Esophagus mucosa (tissue), 1 donor: ENCODE data around the gene COQ9. TPM values are rescaled to one million over a fixed set of nuclear protein-coding genes. Genes with fewer than 3 reads are reported as not detected.
"Not testable (repeated sequence)": the region's sequence is repeated elsewhere in the genome, so short reads cannot be mapped to it uniquely, and the experiment has no call there.

Experiments used
- ATAC-seq: fragments of 200-7000 bp; cut with Tn5 transposase; one replicate; pipeline ENCODE4 v1.9.1; 2020
- total RNA-seq: library from RNA; stranded (reverse); gene quantifications from one replicate; pipeline ENCODE4 v1.2.4, GENCODE V29; 2023
- donor health status: DM: yes; HTN: yes; CAD: no.

Gene COQ9, protein sequence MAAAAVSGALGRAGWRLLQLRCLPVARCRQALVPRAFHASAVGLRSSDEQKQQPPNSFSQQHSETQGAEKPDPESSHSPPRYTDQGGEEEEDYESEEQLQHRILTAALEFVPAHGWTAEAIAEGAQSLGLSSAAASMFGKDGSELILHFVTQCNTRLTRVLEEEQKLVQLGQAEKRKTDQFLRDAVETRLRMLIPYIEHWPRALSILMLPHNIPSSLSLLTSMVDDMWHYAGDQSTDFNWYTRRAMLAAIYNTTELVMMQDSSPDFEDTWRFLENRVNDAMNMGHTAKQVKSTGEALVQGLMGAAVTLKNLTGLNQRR
- 44.6 TPM for total RNA-seq

DNA sequence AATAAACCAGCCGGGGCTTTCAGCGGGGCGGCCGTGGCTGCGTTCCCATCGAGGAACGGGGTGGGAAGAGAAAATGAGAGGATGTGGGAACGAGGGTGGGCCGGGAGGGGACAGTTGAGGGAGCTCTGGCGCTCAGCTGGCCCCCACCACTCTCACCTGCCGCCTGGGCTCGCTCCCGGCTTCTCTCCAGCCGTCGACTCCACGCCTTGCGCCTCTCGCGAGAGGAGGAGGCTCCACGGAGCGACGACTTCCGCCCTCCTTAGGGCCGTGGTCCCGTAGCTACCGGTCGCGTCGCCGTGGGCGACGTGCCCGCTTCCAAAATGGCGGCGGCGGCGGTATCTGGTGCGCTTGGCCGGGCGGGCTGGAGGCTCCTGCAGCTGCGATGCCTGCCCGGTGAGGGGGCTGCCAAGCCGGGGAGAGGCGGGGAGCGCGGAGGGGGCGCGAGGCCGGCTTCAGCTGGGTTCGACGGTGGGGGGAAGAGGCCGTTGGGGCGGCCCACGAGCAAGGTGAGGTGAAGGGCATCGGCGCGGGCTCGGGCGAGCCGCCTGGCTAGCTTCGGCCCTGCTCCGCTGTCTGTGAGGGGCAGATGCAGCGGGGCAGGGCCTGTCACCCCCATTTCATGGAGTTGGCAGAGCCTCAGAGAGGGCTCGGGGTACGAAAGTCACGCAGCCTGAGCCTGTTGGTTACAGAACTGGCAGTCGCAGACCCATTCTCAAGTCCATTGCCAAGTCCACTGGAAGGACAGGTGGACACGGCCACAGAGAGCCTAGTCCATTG lies at the start of gene COQ9, which contains the start of gene CIAPIN1:
COQ9 (plus strand) TSS at position 294 of the 777 bp plus-strand sequence; CDS start at position 321, 27 bp downstream.
CIAPIN1 (minus strand) TSS at position 200 of the 777 bp plus-strand sequence. CDS start 6,457 bp downstream, outside the sequence.
- peak; percentile 99 for ATAC-seq

DNA sequence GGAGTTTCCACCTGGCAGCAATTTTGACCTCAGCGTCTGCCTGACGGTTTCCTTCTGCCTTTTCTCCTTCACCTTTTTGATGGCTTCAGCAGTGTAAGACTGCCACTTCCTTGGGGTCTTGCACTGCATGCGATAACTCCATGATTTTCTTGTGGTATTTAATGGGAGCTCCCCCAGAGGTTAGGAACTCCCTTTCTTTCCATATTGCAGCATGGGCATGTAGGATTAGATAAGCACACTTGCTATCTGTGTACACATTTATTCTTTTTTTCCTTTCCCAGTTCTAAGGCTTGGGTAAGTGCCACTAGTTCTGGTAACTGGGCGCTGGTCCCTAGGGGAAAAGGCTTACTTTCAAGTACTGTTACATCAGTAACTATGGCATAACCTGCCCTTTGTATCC lies 49.8 kb upstream of the COQ9 start:
- ATAC-seq: not testable (repeated sequence)

DNA sequence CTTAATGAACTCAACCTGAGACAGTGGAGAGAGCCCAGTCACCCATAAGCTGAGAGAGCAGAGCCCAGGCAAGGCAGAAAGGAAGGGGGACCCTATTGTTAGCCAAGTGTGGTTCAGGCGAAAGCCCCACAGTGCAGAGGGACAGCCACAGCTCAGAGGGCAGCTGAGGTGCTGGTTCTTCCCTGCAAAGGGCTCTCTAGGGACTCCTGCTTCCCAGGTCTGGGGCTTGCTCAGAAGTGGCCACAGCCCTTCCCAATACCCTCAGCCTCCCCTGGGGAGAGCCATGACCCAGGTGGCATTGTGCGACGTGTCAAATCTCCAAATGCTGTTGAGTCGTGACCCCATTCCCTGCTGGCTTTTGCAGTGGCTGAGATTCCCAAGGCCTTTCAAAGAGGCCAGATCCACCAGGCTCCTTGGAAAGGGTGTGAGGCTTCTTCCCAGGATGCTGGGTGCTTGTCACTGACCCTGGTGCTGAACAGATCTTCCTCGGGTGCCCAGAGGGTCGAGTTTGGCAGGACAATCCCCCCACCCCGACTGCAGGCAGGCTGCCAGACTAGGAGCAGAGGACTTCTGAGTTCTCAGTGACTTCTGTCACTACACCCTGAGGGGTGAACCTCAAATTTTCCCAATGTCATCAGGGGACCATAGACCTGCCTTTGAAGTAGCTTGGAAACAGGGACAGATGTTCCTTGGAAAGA lies 45.2 kb upstream of the COQ9 start:
- peak; percentile 34 for ATAC-seq

DNA sequence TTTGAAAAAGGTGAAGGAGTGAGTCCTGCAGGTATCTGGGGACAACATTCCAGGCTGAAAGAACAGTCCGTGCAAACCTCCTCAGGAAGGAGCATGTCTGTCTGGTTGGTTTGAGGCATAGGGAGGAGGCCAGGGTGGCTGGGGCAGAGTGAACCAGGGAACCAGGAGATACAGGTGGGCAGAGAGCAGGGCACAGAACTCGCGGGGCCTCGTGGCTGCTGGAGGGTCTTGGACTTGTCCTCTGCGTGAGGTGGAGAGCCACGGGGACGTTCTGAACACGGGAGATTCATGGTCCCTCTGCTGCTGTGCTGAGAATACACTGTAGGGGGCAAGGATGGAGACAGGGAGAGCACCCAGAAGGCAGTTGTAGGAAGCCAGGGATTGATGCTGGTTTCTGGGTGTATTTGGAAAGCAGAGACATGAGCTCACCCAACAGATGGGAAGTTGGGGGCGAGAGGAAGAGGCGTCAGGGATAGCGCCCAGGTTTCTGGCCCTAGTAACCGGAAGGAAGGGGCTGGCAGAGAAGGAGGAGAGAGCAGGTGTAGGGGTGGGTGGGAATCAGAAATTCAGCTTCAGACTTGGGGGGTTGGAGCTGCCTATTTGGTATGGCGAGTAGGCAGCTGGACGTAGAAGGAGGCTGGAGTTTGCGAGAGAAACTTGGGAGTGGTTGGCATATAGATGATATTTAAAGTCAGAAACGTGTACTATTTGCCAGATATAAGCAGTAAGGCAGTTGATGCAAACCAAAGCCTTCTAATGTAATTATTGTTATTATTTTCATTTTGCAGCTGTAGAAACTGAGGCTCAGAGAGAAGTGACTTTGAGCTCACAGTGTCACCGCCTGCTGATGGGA lies 43.1 kb upstream of the COQ9 start, which contains the start of gene CCL17:
CCL17 (plus strand) TSS at position 803 of the 853 bp plus-strand sequence. CDS start 9,166 bp downstream, outside the sequence.
- ATAC-seq: no peak

DNA sequence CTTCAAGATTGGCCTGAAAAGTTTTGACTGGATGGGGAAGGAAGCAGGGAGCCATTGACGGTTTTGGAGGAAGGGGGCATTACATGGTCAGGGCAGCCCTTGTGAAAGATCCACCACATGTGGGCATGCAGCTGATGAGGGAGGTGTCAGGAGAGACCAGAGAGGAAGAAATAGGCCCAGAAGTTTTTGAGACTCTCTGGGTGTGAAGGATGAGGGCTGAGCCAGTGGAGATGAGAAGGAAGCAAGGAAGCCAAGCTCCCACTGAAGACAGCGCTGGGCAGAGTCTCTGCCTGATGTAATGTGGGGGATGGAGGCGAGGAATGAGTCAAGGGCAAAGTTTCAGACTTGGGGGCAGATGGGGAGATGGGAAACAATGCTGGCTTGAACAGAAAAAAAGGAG lies 42.2 kb upstream of the COQ9 start:
- ATAC-seq: no peak

DNA sequence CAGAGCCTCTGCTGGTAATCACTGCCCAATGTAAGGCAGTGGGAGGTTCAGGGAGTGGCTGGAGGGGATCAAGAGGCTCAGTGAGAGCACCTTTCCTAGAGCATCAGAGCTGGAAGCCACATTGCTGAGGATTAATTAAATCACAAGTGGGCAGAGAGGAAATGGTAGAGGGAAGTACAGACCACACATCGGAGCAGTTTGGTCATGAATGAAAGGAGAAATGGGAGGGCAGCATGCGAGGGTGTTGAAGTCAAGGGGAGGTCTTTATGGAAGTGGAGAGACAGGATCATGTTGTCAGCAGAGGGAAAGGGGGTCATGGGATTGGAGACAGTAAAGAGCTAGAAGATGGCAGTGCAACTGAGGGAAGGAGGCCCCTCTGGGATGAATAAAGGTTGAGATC lies 40.4 kb upstream of the COQ9 start:
- peak; percentile 31 for ATAC-seq

DNA sequence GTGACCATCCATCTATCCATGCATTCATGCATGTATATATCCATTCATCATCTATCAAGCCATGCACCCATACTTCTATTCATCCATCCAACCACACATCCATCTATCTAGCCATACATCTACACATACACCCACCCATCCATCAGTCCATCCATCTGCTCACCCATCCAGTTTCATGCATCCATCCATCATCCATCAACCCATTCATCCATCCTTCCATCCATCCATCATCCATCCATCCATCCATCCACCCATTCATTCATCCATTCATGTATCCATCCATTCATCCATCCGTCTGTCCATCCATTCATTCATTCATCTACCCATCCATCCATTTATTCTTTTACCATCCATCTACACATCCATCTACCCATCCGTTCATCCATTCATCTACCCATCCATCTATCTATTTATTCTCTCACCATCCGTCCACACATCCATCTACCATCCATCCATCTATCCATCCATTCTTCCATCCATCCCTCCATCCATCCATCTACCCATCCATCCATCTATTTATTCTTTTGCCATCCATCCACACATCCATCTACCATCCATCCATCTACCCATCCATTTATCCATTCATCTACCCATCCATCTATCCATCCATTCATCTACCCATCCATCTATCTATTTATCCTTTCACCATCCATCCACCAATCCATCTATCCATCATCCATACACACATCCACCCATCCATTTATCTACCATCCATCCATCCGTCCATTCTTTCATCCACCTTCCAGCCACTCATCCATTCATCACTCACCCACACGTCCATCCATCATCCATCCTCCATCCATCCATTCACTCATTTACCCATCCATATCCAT lies 39.5 kb upstream of the COQ9 start:
- no peak for ATAC-seq

DNA sequence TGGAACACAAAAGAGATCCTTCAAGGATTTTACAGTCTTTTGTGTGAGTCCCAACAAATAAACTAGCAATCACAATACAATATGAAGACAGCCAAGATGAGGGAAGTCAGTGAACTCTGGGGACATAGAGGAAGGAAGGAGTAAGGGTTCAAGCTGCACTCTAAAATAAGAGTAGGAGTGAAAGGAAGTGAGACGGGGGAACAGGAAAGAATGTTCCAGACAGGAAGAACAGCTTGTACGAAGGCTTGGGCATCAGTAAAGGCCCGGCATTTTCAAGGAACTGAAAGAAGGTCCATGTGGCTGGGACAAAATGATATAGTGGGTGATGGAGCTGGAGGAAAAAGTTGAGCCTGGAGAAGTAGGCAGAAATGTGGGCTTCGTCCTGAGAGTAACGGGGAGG lies 38.2 kb upstream of the COQ9 start:
- no peak for ATAC-seq

DNA sequence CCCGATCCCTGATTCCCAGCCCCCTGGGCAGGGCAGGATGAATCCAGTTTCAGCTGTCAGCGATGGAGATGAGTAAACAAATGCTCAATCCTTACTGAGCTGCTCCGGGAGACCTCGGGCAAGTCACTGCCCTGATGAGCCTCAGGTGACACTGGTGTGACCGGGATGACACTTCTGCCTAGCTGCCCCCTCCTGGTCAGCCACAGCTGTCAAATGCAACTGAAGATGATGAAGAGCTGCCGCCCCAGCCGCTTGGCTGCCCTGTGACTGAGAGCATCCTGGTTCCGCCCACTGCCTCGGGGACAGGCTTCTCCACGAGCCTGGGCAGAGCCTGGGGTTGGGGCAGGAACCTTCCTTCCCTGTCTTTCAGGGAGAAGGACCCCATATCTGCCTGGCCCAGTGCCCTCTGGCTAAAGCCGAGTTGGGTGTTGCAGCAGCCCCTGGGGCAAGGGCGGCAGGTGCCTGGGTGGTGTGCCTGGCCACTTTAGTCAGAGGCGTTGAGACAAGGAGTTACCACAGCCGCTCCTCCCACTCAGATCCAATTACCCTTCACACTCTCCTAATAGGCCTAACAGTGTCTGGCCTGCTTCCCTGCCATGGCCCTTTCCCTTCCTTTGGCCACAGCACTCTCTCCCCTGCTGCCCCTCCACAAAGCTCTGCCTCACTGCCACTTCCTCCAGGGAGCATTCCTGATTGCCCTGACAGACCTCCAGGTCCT lies 37.2 kb upstream of the COQ9 start:
- peak; percentile 40 for ATAC-seq

DNA sequence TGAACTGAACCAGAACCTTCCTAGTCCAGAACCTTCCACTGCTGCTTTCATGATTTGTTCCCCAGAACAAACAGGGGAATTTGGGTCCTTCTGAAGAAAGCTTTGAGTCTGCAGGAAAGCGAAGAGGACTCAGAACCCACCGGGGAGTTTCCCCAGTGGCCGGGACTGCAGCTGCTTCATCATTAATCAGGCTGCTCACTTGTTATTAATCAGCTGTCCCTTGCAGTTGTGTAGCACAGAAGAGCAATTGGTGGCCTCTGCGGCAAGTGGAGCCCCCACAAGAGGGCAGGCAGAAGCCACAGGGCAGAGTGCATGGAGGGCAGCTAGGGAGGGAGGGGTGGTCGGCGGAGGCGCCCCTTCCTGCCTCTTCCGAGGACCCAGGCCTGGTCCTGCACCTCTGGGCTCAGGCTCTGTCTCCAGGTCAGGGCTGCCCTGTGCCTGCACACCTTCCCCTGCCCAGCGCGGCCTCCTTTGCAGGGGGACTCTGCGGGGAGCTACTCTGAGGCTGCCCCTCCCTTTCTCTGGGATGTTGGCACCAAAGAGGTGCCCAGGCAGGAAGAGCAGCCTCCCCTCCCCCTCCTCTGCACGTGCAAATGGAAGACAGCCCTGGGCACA lies 35.8 kb upstream of the COQ9 start:
- ATAC-seq: no peak

DNA sequence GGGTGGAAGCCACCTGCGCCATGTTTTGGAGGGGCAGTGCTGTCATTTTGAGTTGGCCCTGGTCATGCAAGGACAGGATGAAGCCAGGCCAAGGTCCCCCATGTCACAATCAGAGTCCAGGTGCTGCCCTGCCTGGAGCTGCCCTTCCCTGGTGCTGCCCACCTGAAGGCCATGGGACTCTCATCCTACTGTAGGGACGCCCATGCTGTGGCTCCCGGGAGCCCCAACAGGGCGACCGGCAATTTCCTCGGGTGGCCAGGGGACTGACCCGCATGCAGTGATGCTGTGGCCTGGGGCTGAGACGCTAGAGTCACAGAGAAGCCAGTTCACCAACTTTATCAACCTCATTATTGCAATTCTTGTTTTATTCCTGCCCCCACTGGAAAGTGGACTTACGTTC lies 34.7 kb upstream of the COQ9 start:
- ATAC-seq: no peak

DNA sequence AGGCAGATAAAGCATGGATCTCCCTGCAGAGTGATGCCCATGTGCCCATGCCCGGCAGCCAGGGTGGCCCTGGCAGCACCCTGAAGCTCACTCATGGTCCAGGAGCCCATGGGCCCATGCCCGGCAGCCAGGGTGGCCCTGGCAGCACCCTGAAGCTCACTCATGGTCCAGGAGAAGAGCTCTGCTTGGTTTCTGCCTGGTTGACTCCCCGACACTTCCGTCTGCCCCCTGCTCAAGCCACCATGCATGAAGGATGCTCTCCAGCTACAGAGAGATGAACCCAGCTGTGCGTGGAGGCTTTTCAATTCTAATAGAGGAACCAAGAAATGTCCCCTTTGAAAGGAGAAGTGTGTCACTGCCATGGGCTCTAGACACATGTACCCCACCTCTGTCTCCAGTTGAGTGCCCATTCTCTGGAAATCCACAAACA lies 34.0 kb upstream of the COQ9 start:
- peak; percentile 5 for ATAC-seq

DNA sequence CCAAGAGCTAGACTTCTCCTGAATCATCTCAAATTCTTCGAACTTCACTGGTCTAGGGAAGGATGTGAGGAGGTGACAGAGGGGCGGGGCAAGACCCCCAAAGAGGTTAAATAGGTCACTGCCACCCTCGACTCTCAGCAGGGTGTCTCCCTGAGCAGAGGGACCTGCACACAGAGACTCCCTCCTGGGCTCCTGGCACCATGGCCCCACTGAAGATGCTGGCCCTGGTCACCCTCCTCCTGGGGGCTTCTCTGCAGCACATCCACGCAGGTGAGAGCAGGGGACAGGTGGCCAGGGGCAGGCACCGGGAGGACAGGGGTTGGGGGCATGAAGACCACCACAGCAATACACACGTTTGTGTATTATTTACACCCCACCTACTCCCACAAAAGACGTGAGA lies 33.5 kb upstream of the COQ9 start:
- no peak for ATAC-seq

DNA sequence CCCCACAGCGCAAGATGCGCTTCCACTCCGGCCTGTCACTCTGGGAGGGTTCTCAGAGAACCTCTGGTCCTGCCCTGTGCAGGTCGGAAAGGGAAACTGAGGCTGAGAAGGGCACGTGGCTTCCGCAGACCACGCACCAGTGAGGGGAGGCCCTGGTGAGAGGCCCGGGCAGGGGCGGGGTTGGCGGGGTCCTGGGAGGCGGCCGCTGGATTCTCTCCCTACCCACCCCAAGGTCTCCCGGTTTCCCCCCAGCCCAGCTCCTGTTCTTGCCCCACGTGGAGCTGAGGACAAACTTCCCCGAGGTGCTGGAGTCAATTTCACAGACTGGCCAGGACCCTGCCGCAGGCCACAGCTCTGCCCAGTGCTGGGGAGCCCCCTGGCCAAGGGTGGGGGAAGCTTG lies 31.2 kb upstream of the COQ9 start:
- ATAC-seq: no peak

DNA sequence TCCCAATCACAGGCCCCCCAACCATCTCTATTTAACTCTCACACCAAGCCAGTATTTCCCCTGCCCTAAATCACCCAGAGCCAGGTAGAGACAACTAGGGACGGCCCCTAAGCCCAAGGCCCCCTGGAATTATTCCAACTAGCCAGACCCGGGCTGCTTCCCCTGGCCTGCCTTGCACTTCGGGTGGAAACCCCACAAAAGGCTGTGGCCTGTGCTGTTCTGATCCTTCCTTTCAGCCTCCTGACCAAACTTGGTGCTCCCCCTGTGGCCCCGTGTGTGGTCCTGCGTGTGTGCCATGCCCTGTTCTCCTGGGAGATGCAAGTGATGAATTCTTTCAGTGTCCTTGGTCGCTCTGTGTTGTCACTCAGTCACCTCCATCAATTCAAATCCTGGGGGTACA lies 27.8 kb upstream of the COQ9 start:
- no peak for ATAC-seq

DNA sequence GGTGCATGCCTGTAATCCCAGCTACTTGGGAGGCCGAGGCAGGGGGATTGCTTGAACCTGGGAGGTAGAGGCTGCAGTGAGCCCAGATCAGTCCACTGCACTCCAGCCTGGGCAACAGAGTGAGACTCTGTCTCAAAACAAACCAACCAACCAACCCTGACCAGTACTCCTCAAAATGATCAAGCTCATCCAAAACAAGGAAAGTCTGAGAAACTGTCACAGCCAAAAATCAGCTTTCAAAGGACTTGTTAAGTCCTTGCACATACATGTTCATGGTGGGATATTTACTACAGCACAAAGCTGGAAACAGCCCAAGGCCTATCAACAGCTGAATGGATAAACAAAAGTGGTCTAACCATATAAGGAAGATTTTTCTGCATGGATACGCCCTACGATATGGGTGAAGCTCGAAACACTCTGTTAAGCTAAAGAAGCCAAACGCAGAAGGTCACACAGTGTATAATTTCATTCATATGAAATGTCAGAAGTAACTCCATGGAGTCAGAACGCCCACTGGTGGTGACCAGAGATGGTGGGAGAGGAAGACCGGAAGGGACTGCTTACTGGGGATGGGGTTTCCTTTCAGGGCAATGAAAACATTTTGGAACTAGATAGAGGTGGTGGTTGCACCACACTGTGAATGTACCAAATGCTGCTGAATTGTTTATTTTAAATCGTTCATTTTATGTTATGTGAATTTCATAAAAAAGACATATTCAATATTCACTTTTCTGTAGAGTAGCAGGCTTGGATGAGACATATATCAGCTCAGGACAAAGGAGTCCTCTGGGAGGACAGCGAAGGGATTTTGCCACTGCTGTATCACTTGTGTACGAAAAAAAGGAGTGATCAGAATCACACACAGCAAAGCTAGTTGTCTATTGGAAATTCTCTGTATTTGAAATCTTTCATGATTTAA lies 25.0 kb upstream of the COQ9 start:
- ATAC-seq: peak; percentile 37

DNA sequence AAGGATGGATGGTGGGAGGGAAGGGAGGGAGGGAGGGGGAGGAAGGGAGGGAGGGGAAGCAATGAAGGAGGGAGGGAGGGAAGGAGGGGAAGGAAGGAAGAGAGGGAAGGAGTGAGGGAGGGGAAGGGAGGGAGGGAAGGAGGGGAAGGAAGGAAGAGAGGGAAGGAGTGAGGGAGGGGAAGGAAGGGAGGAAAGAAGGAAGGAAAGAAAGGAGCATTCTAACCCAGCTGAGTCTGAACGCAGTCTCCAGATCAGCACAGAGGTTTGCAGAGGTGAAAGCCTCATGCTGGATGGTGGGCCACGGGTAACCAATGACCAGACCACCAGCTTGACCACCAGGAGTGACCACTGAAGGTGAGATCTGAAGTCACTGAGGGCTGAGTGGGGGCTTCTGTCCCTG lies 24.1 kb upstream of the COQ9 start:
- ATAC-seq: no peak

DNA sequence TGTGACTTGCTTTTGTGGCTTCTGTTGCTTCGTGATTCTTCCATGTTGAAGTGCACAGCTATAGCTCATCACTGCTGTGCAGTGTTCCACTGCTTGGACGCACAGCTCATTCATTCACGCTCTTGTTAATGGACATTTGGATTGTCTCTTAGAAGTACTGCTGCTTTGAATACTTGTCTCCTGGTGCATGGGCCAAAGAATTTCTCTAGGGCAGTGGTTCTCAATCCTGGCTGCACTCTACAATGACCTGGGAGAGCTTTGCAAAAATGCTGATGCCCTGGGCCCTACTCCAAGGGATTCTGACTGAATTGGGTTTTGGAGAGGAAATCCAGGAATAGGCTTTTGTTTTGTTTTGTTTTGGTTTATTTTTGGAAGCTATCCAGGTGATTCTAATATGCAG lies 22.7 kb upstream of the COQ9 start:
- ATAC-seq: no peak

DNA sequence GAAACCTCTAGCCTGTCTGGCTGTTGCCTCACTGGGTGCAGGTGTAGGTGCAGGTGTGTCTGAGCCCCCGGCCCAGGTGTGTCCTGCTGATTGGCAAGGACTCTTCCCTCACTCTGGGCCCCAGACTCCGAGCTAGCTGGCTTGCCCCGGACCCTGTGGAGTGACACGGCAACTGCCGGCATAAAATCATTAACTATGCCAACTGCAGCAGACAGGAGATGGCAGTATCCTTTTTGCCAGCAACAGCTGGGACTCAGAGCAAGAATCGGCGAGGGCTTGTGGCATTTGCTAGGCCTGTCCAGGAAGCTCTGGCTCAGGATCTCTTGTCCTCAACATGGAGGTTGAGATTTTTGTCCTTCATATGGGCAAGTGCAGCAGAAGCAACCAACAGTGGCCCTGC lies 20.9 kb upstream of the COQ9 start:
- ATAC-seq: no peak
